ENCODE results near the gene PAXX.

PAXX gene

GRCh38 chr9:136978865-136979544 lies 13.2 kb upstream of the PAXX start:
- no peak for DNase-seq (ENCODE audit: low read depth, low spot score)
- no peak overlapping the region for H3K4me3 ChIP-seq (ENCODE audit: low read length)

- H3K4me3 ChIP-seq (ENCODE audit: low read length), result no peak overlapping the region
- DNase-seq (ENCODE audit: low read depth, low spot score), result no peak
Measured at GRCh38 chr9:136979769-136980587, 12.2 kb upstream of the PAXX start.

- DNase-seq (ENCODE audit: low read depth, low spot score), result no peak
- no peak overlapping the region for H3K4me3 ChIP-seq (ENCODE audit: low read length)
Measured at GRCh38 chr9:136980669-136981478, 11.3 kb upstream of the PAXX start.

- no peak for DNase-seq (ENCODE audit: low read depth, low spot score)
- H3K4me3 ChIP-seq (ENCODE audit: low read length), result no peak overlapping the region
Measured at GRCh38 chr9:136981588-136982231, 10.5 kb upstream of the PAXX start.

GRCh38 chr9:136982232-136983051 lies 9.8 kb upstream of the PAXX start, which contains the start of gene LCNL1:
Gene LCNL1 (plus strand): TSS chr9:136982993. CDS start chr9:136983587, 594 bp downstream.
- no peak within 1 kb of the TSS for H3K4me3 ChIP-seq (ENCODE audit: low read length)
- DNase-seq (ENCODE audit: low read depth, low spot score), result no peak

- DNase-seq (ENCODE audit: low read depth, low spot score), result no peak
- no peak overlapping the region for H3K4me3 ChIP-seq (ENCODE audit: low read length)
Measured at GRCh38 chr9:136983167-136983566, 9.1 kb upstream of the PAXX start.

GRCh38 chr9:136983656-136984314 lies 8.4 kb upstream of the PAXX start:
- H3K4me3 ChIP-seq (ENCODE audit: low read length), result no peak overlapping the region

GRCh38 chr9:136984464-136985026 lies 7.7 kb upstream of the PAXX start:
- H3K4me3 ChIP-seq (ENCODE audit: low read length), result no peak overlapping the region
- no peak for DNase-seq (ENCODE audit: low read depth, low spot score)

More at GRCh38 chr9:136983656-136984314, 8.4 kb upstream of the PAXX start:
- DNase-seq (ENCODE audit: low read depth, low spot score), result no peak

- no peak for DNase-seq (ENCODE audit: low read depth, low spot score)
- H3K4me3 ChIP-seq (ENCODE audit: low read length), result no peak overlapping the region
Measured at GRCh38 chr9:136985027-136985602, 7.1 kb upstream of the PAXX start.

GRCh38 chr9:136985853-136986252 lies 6.4 kb upstream of the PAXX start:
- H3K4me3 ChIP-seq (ENCODE audit: low read length), result no peak overlapping the region

GRCh38 chr9:136988872-136989271 lies 3.4 kb upstream of the PAXX start:
- no peak overlapping the region for H3K4me3 ChIP-seq (ENCODE audit: low read length)
- DNase-seq (ENCODE audit: low read depth, low spot score), result no peak

More at GRCh38 chr9:136985853-136986252, 6.4 kb upstream of the PAXX start:
- DNase-seq (ENCODE audit: low read depth, low spot score), result no peak

- DNase-seq (ENCODE audit: low read depth, low spot score), result no peak
Measured at GRCh38 chr9:136990242-136990911, 1.8 kb upstream of the PAXX start.

GRCh38 chr9:136992819-136993369 lies 672 bp downstream of the PAXX start:
- peak overlapping the region; percentile 87 for H3K4me3 ChIP-seq (ENCODE audit: low read length)
- no peak for DNase-seq (ENCODE audit: low read depth, low spot score)

More at GRCh38 chr9:136990242-136990911, 1.8 kb upstream of the PAXX start:
- H3K4me3 ChIP-seq (ENCODE audit: low read length), result no peak overlapping the region

GRCh38 chr9:136994180-136994887 lies 2.1 kb downstream of the PAXX start:
- no peak overlapping the region for H3K4me3 ChIP-seq (ENCODE audit: low read length)
- no peak for DNase-seq (ENCODE audit: low read depth, low spot score)

GRCh38 chr9:136994888-136995230 lies 2.6 kb downstream of the PAXX start:
- DNase-seq (ENCODE audit: low read depth, low spot score), result no peak
- no peak overlapping the region for H3K4me3 ChIP-seq (ENCODE audit: low read length)

- no peak for DNase-seq (ENCODE audit: low read depth, low spot score)
- no peak overlapping the region for H3K4me3 ChIP-seq (ENCODE audit: low read length)
Measured at GRCh38 chr9:136995362-136995761, 3.1 kb downstream of the PAXX start.
